Measurements from ENCODE around the gene TOR3A.
A peak's percentile ranks its signal among the peaks of the same experiment; 100 is the strongest.

Gene TOR3A

DNA sequence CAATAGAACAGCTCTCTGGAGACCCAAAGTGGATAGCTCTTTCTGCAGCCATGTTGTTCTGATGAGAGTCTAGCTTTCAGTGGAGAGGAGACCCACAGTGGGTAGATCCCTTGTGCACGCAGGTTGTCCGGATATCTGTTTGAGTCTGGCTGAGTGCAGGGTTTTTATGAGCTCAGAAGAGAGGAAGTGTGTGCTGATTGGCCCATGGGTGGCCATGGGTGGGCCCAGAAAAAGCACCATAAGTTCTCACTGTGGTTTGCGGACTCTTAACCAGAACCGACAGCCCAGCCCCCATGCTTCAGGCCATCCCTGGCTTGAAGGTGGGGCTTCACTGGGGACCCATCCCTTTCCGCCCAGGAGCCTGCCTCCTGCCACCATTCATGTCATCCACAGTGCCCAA is 39.2 kb upstream of the TOR3A start:
- TF ChIP-seq, protein P1, sequence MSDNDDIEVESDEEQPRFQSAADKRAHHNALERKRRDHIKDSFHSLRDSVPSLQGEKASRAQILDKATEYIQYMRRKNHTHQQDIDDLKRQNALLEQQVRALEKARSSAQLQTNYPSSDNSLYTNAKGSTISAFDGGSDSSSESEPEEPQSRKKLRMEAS (IDR thresholded peaks at IDR 0.05; ENCODE audit: low read depth, low read length): no peak
- TF ChIP-seq, protein P2, sequence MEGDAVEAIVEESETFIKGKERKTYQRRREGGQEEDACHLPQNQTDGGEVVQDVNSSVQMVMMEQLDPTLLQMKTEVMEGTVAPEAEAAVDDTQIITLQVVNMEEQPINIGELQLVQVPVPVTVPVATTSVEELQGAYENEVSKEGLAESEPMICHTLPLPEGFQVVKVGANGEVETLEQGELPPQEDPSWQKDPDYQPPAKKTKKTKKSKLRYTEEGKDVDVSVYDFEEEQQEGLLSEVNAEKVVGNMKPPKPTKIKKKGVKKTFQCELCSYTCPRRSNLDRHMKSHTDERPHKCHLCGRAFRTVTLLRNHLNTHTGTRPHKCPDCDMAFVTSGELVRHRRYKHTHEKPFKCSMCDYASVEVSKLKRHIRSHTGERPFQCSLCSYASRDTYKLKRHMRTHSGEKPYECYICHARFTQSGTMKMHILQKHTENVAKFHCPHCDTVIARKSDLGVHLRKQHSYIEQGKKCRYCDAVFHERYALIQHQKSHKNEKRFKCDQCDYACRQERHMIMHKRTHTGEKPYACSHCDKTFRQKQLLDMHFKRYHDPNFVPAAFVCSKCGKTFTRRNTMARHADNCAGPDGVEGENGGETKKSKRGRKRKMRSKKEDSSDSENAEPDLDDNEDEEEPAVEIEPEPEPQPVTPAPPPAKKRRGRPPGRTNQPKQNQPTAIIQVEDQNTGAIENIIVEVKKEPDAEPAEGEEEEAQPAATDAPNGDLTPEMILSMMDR (IDR thresholded peaks at IDR 0.05; ENCODE audit: low read depth, low read length): no peak
- TF ChIP-seq POLR2A (IDR thresholded peaks at IDR 0.05; ENCODE audit: extremely low read depth, insufficient read length) (no peak), MYC (IDR thresholded peaks at IDR 0.05; ENCODE audit: low read depth, low read length) (no peak)
- no peak for DNase-seq (ENCODE audit: low read depth)
- H3K4me3 ChIP-seq (ENCODE audit: low read depth, low read length): no peak overlapping the region

DNA sequence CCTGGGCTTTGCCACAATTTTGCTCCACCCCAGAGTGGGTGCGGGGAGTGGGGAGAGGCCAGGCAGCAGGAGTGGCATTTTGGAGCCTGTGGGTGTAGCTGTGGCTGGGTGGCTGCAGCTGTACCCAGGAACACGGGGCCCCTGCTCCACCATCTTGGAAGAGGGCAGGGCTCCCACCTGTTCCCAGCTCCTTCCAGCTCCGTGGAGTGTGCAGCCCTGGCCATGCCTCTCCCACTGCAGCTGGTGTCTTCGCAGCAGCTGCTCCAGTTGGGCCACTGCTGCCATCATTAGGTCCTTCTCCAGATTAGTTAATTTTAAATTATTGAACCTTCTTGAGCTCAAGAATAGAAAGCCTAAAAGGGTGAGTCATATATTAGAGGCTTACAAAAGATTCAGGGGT is 38.6 kb upstream of the TOR3A start:
- no peak overlapping the region for H3K4me3 ChIP-seq (ENCODE audit: low read depth, low read length)
- no peak for DNase-seq (ENCODE audit: low read depth)
- TF ChIP-seq POLR2A (IDR thresholded peaks at IDR 0.05; ENCODE audit: extremely low read depth, insufficient read length) (no peak), MYC (IDR thresholded peaks at IDR 0.05; ENCODE audit: low read depth, low read length) (no peak)
- TF ChIP-seq, protein P2 (IDR thresholded peaks at IDR 0.05; ENCODE audit: low read depth, low read length): no peak
- TF ChIP-seq, protein P1 (IDR thresholded peaks at IDR 0.05; ENCODE audit: low read depth, low read length): no peak

DNA sequence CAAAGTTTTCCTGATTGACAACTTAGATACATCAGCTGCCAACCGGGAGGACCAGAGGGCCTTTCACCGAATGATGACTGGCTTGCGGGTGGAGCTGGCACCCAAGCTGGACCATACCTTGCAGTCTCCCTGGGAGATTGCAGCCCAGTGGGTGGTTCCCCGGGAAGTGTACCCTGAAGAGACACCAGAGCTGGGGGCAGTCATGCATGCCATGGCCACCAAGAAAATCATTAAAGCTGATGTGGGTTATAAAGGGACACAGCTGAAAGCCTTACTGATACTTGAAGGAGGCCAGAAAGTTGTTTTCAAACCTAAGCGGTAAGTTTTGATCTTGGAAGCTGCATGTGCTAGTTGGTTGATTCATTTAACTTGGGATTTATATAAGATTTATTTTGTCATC is 38.0 kb upstream of the TOR3A start:
- DNase-seq (ENCODE audit: low read depth): no peak
- no peak for TF ChIP-seq POLR2A (IDR thresholded peaks at IDR 0.05; ENCODE audit: extremely low read depth, insufficient read length)
- TF ChIP-seq, protein P2 (IDR thresholded peaks at IDR 0.05; ENCODE audit: low read depth, low read length): no peak
- TF ChIP-seq, protein P1 (IDR thresholded peaks at IDR 0.05; ENCODE audit: low read depth, low read length): no peak
- no peak for TF ChIP-seq MYC (IDR thresholded peaks at IDR 0.05; ENCODE audit: low read depth, low read length)
- H3K4me3 ChIP-seq (ENCODE audit: low read depth, low read length): no peak overlapping the region

DNA sequence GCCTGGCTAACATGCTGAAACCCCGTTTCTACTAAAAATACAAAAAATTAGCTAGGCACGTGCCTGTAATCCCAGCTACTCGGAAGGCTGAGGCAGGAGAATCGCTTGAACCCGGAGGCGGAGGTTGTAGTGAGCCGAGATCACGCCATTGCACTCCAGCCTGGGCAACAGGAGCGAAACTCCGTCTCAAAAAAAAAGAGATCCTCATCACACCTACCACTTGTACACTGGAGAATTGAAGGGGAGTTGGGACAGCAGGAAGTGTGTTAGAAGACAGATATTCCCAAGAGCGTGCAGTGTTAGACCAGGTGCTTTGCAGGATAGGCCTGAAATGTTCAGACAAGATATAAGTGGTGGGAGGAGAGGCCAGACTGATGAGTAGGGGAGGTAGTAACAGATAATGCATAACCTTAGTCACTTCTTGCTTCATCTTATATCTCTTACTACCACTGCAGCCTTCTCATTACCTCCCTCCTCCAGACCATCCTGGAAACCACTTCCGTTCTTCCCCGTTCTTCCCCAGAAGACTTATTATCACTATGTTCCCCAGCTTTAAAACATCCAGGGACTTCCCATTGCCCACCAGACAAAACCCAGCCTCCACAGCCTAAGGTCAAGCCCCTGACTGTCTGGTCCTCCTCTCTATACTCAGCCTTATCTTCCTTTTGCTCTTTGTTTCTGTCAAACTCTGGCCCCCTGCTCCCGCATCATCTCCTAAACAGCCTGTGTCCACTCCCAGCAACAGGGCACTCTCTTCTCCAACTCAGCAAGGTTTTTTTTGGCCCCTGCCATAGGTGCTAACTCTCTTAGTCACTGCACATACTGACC is 34.8 kb upstream of the TOR3A start:
- H3K4me3 ChIP-seq (ENCODE audit: low read depth, low read length): no peak overlapping the region
- TF ChIP-seq, protein P1 (IDR thresholded peaks at IDR 0.05; ENCODE audit: low read depth, low read length): no peak
- TF ChIP-seq, protein P2 (IDR thresholded peaks at IDR 0.05; ENCODE audit: low read depth, low read length): no peak
- TF ChIP-seq MYC (IDR thresholded peaks at IDR 0.05; ENCODE audit: low read depth, low read length): no peak
- TF ChIP-seq POLR2A (IDR thresholded peaks at IDR 0.05; ENCODE audit: extremely low read depth, insufficient read length): no peak
- peak; percentile 59 for DNase-seq (ENCODE audit: low read depth)

DNA sequence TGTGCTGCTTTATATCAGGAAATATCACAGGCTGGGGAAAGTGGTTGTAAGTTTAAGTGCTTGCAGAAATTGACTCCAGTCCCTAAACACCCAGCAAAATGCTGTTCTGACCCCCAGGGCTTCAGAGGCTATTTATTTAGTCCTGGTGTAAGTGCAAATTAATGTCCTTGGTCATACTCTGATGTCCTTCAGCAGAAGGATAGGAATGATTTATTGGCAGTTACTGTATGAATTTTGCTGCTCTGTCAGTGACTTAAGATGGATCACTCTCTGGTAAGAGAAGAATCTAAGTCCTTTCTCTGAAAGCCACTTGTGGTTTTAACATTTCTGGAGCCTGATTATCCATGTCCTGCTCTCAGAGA is 34.3 kb upstream of the TOR3A start:
- DNase-seq (ENCODE audit: low read depth): no peak
- TF ChIP-seq, protein P2 (IDR thresholded peaks at IDR 0.05; ENCODE audit: low read depth, low read length): no peak
- no peak for TF ChIP-seq MYC (IDR thresholded peaks at IDR 0.05; ENCODE audit: low read depth, low read length)
- TF ChIP-seq, protein P1 (IDR thresholded peaks at IDR 0.05; ENCODE audit: low read depth, low read length): no peak
- no peak for TF ChIP-seq POLR2A (IDR thresholded peaks at IDR 0.05; ENCODE audit: extremely low read depth, insufficient read length)
- no peak overlapping the region for H3K4me3 ChIP-seq (ENCODE audit: low read depth, low read length)
